Panc1 (cell line): Measurements from ENCODE around the gene NPAS2. TPM values are rescaled to one million over a fixed set of nuclear protein-coding genes. Genes with fewer than 3 reads are reported as not detected.

Source experiments
- ATAC-seq: fragments of 200-7000 bp; cut with Tn5 transposase; 2 replicates; pipeline ENCODE4 v1.9.1; 2020; ENCODE audit warnings: mild to moderate bottlenecking, moderate library complexity
- BruUV-seq: library from RNA; stranded (reverse); fragments of 400-500 nt; replicated peaks from 2 replicates; lab custom pipeline; 2021; lab: Mats Ljungman, UMichigan
- CTCF ChIA-PET: fragments of 300-600 bp; sonication (Branson Sonifier 250); formaldehyde crosslinking; loops from one replicate; lab custom pipeline; 2022; ENCODE audit warnings: antibody characterized with exemption; lab: Charles Lee
- POLR2A ChIA-PET: fragments of 300-600 bp; sonication (Branson Sonifier 250); formaldehyde crosslinking; loops from one replicate; lab custom pipeline; 2022; ENCODE audit warnings: antibody characterized with exemption; lab: Charles Lee
- DNase-seq: peaks from one replicate; pipeline ENCODE4 v3.0.0-alpha.2; 2010; ENCODE audit warnings: low read depth, low spot score
- H3K27ac ChIP-seq: 2 replicates; pipeline ENCODE4 v1.5.1; 2011; ENCODE audit warnings: mild to moderate bottlenecking, low read length, inconsistent platforms
- H3K27me3 ChIP-seq: fragments of 200-500 bp; sonication (Bioruptor generic); 2 replicates; pipeline ENCODE4 v1.6.0; 2014; ENCODE audit warnings: low read length, inconsistent platforms; ENCODE audit not compliant: control insufficient read depth, insufficient read depth
- H3K36me3 ChIP-seq: fragments of 200-500 bp; sonication (Bioruptor generic); 2 replicates; pipeline ENCODE4 v1.5.1; 2014; ENCODE audit warnings: inconsistent platforms, mild to moderate bottlenecking, low read length, moderate library complexity; ENCODE audit not compliant: control insufficient read depth, insufficient read depth
- H3K4me1 ChIP-seq: 2 replicates; pipeline ENCODE4 v1.5.1; 2011; ENCODE audit warnings: inconsistent platforms, mild to moderate bottlenecking, low read length, moderate library complexity; ENCODE audit not compliant: control insufficient read depth, insufficient read depth
- H3K4me3 ChIP-seq, 2 experiments: 2 replicates each; pipeline ENCODE4 v1.5.1; 2011 to 2012; ENCODE audit warnings: low read depth in 2 of 2, low read length in 2 of 2, mild to moderate bottlenecking in 2 of 2, inconsistent platforms in 1 of 2, moderate library complexity in 1 of 2
- H3K9me3 ChIP-seq: fragments of 200-500 bp; sonication (Bioruptor generic); 2 replicates; pipeline ENCODE4 v1.5.1; 2014; ENCODE audit warnings: low read depth, mild to moderate bottlenecking, inconsistent platforms, low read length, moderate library complexity; ENCODE audit not compliant: control insufficient read depth, insufficient read depth
- POLR2AphosphoS5 ChIP-seq: IDR thresholded peaks from 2 replicates; pipeline ENCODE4 v1.6.1; 2012; ENCODE audit warnings: mild to moderate bottlenecking, low read depth, low read length, moderate library complexity
- SIN3A ChIP-seq: IDR thresholded peaks from 2 replicates; pipeline ENCODE4 v1.6.1; 2012; ENCODE audit warnings: low read depth, mild to moderate bottlenecking, low read length, moderate library complexity, borderline replicate concordance; ENCODE audit not compliant: insufficient read depth
- TCF7L2 ChIP-seq: IDR thresholded peaks from 2 replicates; pipeline ENCODE4 v1.6.1; 2011; ENCODE audit warnings: mild to moderate bottlenecking, low read depth, low read length, inconsistent platforms
- in situ Hi-C: cut with HindIII; loops from 2 replicates; pipeline ENCODE4 v1.10.0; 2016; ENCODE audit warnings: low sequenced_read_pairs, low pct_unique_long_range_greater_than_20kb
- intact Hi-C: fragments of 100-400 bp; cut with micrococcal nuclease; formaldehyde crosslinking; loops from one replicate; pipeline ENCODE4 v1.10.0; 2022; ENCODE audit not compliant: unreplicated experiment
- total RNA-seq: library from RNA; stranded (reverse); gene quantifications from one replicate; pipeline ENCODE4 v1.2.1, GENCODE V29; 2021; ENCODE audit not compliant: unreplicated experiment
- TF ChIP-seq, protein P1 (sequence below), 2 experiments: IDR thresholded peaks; 2 replicates each; pipeline ENCODE4 v1.6.1; 2011 to 2012; ENCODE audit warnings: low read depth in 2 of 2, control low read depth in 1 of 2, low read length in 1 of 2, mild to moderate bottlenecking in 1 of 2, moderate library complexity in 1 of 2; ENCODE audit not compliant: insufficient read depth in 1 of 2
- TF ChIP-seq, protein P2 (sequence below): fragments of 450-650 bp; IDR thresholded peaks from 2 replicates; pipeline ENCODE4 v1.5.1; 2017; ENCODE audit warnings: mild to moderate bottlenecking

NPAS2 gene
- total RNA-seq, 1 experiment from 2014 or later, result 72.8 TPM

DNA sequence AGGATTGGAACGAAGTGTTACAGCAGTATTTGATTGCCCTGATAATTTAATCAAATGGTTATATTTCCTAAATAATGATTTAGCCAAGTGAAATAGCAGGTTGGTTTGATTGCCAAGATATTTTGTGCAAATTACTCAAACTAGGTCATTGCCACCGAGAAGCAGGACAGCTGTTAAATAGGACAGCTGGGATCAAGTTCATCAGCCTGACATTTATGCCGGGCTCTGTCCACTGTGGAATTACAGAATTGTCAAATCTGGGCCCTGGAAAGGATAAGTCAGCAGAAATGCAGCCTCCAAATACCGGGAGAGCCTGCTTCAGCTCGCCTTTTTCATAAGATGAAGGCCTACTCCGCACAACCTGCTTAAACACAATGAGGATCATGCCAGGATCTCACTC lies 108.3 kb downstream of the NPAS2 start:
- DNase-seq, result no peak
- ChIA-PET POLR2A (no interaction called here), CTCF (no interaction called here)
- ATAC-seq, result no peak
- TF ChIP-seq, protein P1, sequence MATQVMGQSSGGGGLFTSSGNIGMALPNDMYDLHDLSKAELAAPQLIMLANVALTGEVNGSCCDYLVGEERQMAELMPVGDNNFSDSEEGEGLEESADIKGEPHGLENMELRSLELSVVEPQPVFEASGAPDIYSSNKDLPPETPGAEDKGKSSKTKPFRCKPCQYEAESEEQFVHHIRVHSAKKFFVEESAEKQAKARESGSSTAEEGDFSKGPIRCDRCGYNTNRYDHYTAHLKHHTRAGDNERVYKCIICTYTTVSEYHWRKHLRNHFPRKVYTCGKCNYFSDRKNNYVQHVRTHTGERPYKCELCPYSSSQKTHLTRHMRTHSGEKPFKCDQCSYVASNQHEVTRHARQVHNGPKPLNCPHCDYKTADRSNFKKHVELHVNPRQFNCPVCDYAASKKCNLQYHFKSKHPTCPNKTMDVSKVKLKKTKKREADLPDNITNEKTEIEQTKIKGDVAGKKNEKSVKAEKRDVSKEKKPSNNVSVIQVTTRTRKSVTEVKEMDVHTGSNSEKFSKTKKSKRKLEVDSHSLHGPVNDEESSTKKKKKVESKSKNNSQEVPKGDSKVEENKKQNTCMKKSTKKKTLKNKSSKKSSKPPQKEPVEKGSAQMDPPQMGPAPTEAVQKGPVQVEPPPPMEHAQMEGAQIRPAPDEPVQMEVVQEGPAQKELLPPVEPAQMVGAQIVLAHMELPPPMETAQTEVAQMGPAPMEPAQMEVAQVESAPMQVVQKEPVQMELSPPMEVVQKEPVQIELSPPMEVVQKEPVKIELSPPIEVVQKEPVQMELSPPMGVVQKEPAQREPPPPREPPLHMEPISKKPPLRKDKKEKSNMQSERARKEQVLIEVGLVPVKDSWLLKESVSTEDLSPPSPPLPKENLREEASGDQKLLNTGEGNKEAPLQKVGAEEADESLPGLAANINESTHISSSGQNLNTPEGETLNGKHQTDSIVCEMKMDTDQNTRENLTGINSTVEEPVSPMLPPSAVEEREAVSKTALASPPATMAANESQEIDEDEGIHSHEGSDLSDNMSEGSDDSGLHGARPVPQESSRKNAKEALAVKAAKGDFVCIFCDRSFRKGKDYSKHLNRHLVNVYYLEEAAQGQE (IDR thresholded peaks at IDR 0.05; ENCODE audit: insufficient read depth in 1 of 2, low read depth in 2 of 2, low read length in 1 of 2), result no peak
- TF ChIP-seq POLR2AphosphoS5 (no peak), TCF7L2 (no peak), SIN3A (no peak)
- TF ChIP-seq, protein P2, sequence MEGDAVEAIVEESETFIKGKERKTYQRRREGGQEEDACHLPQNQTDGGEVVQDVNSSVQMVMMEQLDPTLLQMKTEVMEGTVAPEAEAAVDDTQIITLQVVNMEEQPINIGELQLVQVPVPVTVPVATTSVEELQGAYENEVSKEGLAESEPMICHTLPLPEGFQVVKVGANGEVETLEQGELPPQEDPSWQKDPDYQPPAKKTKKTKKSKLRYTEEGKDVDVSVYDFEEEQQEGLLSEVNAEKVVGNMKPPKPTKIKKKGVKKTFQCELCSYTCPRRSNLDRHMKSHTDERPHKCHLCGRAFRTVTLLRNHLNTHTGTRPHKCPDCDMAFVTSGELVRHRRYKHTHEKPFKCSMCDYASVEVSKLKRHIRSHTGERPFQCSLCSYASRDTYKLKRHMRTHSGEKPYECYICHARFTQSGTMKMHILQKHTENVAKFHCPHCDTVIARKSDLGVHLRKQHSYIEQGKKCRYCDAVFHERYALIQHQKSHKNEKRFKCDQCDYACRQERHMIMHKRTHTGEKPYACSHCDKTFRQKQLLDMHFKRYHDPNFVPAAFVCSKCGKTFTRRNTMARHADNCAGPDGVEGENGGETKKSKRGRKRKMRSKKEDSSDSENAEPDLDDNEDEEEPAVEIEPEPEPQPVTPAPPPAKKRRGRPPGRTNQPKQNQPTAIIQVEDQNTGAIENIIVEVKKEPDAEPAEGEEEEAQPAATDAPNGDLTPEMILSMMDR, result no peak
- intact Hi-C loops (no loop called here), in situ Hi-C loops (no loop called here)
- Histone ChIP-seq H3K9me3 (no peaks in the 10 kb centered on the region), H3K4me3 (no peak overlapping the region), H3K36me3 (peaks cover 14% of the 10 kb centered on the region; the same call in 1 of the 2 replicates), H3K4me1 (no peaks in the 10 kb centered on the region), H3K27me3 (no peaks in the 10 kb centered on the region), H3K27ac (no peak overlapping the region)
- no TSS peak for BruUV-seq

DNA sequence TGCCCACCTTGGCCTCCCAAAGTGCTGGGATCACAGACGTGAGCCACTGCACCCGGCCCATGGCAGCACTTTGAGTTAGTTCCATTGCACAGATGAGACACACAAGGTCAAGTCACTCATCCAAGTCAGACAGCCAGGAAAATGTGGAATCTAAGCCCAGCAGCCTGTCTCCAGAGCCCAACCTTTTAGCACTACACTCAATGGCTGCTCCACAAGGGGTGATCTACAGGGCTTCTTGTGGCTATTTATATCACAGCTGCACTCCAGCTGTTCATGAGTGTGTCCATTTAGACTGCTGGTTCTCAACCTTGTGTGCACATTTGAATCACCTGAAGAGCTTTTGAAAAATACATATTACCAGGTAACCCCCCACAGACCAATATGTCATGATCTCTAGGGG lies 109.2 kb downstream of the NPAS2 start:
- Histone ChIP-seq H3K36me3 (peaks cover 14% of the 10 kb centered on the region; the same call in 1 of the 2 replicates), H3K27ac (no peak overlapping the region), H3K9me3 (no peaks in the 10 kb centered on the region), H3K27me3 (no peaks in the 10 kb centered on the region), H3K4me1 (no peaks in the 10 kb centered on the region), H3K4me3 (no peak overlapping the region)
- DNase-seq (no peak), ATAC-seq (no peak)
- no peak for TF ChIP-seq SIN3A
- TF ChIP-seq, protein P1 (IDR thresholded peaks at IDR 0.05; ENCODE audit: insufficient read depth in 1 of 2, low read depth in 2 of 2, low read length in 1 of 2), result no peak
- TF ChIP-seq TCF7L2, result no peak
- TF ChIP-seq POLR2AphosphoS5, result no peak
- TF ChIP-seq, protein P2, result no peak
- intact Hi-C loops (no loop called here), in situ Hi-C loops (no loop called here)
- CTCF ChIA-PET, result no interaction called here
- POLR2A ChIA-PET, result no interaction called here
- BruUV-seq, result no TSS peak
